CD4-positive, alpha-beta T cell treated with Interleukin-6 at 100 ng/mL for 8 hours (primary cell): ENCODE data around the gene DLGAP1.
A peak's percentile ranks its signal among the peaks of the same experiment; 100 is the strongest.

ENCODE experiments used
- DNase-seq: peaks from one replicate; pipeline ENCODE4 v3.0.0-alpha.2; 2020; ENCODE audit warnings: mixed read lengths, low spot score

Gene DLGAP1

DNA sequence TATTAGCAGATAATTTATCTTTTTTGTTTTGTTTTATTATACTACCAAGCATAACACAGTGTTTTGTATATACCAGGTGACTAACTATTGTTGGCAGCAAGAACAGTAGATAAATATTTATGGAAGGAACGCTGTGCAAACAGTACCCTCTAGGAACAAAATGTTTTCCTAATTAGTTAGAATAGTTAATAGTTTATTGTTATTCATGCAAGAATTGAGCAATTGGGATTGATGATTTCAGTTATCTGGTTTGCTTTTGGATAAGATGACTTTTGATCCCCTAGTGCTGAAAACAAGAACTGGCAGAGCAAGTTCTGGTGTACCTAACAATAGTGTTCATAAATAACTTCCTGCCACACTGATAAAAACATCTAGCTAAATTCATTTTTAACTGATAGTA, 681.8 kb downstream of the DLGAP1 start:
- DNase-seq, result no peak

DNA sequence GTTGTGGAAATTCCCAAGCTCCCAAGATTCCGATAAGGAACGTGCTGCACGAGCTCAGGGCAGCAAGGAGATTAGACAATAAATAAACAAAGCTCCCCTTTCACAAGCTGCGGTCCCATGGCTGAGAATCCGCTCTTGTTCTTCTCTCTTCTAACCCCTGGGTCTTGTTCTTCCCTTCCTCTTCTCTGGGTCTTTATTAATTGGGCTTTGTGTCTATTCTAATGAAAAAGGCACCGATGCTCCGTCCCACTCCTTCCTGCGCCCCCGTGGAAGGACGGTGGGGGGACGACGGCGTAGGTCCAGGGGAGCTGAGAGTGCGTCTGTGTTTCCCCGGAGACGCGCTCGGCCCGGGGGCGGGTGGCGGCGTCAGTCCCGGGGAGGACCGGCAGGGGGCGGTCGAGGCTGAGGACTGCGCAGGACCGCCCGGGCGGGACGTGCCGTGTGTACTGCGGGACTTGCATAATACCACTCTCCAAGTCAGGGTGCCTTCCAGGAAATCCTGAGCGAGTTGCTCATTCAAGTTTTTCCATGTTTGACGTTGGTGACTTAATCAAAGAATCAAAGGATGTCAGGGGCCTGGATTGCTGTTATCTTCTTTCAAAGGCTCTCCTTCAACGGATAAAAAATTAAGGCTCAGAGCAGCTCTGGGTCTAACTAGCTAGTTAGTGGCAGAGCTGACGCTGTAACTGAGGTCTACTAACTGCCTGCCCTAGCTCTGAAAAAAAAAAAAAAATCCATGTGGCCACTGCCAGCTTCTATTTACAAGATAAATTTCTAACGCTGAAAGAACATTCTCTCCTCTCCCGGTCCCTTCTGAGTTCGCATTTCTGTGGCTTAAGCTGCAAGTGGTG, 683.8 kb downstream of the DLGAP1 start:
- DNase-seq, result peak; percentile 59

DNA sequence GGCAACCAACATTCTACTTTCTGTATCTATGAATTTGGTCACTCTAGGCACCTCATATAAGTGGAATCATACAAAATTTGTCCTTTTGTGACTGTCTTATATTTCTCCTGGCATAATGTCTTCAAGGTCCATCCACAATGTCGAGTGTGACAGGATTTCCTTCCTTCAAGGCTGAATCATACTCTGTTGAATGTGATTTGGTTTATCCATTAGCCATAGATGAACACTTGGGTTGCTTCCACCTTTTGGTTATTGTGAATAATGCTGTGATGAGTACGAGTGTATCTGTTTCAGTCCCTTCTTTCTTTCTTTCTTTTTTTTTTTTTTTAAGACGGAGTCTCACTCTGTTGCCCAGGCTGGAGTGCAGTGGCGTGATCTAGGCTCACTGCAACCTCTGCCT, 693.8 kb downstream of the DLGAP1 start:
- no peak for DNase-seq

DNA sequence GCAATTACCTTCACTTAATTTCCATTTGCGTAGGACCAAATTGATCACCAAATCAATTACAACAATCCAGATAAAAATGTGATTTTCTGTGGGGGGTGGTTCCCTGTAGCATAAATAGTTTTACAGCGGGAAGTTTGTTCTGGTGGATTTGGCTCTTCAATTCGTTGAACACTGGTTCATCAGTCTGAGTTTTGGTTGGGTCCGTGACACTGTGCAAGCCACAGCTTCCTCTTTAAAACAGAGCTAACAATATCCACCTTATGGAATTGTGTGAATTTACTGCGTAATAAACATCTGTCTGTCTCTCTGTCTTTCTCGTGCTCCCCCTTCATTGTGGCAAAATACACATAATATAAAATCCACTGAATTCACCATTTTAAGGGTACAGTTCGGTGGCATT, 694.4 kb downstream of the DLGAP1 start:
- no peak for DNase-seq

DNA sequence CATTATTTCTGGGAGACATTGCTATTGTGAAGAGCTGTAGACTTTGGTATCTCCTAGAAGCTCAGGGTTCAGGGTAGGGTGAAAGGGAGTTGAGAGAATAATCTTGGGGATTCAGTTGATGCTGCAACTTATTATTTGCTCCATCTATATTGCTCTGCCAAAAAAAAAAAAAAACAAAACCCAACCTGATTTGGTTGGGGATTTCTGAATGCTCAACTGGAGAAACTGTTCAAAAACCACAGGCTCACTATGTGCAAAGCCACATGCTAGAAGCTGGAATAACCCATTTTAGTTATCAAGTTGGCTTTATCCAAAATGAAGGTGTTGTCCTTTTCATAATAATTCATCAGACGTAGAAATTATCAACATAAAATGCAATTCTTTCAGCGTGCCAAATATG, 696.0 kb downstream of the DLGAP1 start:
- no peak for DNase-seq

DNA sequence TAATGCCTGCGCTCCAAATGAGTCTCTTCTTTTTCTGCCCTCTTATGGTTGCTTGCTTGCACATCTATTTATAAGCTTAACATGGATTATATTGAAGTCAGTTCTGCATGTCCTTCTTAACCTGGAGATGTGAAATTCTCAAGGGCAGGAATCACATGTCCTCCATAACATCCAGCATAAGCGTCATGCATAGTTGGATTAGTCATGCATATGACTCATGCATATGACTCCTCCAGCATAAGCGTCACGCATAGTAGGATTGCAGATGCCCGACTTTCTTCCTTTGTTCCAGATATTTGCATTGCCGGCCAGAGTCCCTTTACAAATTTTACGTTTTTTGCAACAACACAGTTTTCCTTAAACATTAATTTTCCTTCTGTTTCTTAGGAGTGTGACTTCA, 696.6 kb downstream of the DLGAP1 start:
- DNase-seq, result no peak

DNA sequence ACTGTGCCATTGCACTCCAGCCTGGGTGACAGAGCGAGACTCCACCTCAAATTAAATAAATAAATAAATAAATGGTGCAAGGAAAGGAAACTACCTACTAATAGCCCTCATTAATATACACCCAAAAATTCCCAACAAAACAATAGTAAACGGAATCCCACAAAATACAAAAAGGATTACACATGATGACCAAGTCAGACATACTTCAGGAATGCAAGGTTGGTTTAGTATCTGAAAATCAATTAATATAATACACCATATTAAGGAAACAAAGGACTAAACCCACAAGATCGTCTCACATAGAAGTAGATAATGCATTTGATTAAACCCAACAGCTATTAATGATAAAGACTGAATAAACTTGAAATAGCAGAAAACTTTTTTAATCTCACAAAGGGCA, 697.7 kb downstream of the DLGAP1 start:
- DNase-seq, result no peak

DNA sequence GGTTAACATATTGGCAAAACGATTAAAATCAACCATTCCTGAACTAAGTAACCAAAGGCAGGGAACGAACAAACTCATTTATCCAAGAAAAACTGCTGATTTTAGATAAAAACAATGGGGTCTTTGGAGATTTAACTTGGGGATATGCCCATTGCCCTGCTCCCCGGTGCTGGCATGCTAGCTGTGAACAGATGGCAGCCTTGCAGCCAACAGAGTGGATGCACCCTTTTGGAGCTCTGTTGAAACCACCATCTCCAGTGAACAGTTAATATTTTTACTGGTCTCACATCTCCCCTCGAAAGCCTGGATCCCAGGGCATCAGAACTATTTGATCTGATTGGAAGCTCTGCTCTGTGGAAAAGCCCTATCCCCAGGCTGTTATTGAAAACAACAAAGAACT, 702.0 kb downstream of the DLGAP1 start:
- DNase-seq, result no peak

DNA sequence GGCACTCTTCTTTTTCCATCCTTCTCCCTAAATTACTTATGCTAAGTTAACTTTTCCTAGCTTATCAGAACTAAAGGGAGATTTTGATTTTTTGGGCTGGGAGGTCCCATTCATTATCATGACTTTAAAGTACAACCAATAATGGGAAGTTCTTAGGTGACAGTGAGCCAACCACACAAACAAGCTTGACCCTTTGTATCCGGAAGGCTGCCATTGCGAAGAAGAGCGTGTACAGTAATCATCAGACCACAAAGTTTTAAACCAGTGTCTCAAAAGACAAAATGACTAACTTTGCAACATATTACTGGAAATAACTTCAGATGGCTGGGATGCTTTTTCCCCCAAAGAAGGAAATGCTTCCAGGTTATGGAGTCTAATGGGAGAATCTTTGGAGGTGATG, 707.0 kb downstream of the DLGAP1 start:
- DNase-seq, result no peak

DNA sequence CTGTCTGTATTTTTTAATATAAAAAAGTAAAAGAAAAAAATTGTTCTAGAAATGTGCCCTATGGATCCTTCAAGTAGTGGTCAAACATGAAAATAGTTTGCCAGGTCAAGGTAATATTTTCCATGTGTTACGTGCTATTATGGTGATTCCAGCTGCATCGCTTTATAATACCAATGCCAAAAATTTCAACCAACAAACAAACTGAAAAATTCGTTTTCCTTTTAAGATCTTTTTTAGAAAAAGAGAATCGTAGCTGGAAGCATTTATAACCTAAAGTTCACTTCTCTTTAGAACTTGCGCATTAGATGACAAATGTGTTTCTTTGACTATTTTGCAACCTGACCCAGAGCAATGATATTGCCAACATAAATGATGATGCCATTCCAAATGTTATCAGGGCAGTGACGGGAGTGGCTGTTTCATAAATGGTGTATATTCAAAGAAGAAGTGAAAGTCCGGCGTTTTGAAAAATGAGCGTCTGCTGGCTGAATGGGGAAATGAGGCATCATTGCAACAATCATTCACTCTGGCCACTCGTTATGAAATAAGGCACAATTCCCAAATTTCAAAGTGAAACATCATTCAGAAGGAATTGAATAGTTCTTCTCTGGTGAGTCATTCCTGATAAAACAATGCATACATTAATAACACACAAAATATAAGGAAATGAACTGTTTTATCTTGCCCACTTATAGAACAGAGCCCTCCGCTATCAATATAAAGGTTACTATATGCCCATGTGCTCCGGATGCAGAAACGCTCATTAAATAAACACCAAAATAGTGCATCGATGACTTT, 707.7 kb downstream of the DLGAP1 start:
- DNase-seq, result no peak

DNA sequence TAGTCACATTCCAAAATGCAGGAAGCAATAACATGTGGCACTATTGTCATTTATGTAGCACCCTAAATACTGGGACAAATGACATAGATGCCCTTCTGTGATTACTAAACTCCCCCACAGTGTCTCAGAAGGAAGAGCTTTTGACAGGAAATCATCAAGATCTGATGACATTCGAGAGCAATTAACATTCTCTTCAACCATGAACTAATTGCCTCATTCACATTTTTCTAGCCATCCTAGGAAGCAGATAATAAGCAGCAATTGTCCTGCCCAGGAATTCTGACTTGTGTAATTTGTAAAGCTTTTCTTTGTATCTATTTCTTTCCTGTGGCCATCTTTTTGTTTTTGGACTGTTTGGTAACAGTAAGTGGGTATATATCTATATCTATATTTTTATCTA, 712.6 kb downstream of the DLGAP1 start:
- DNase-seq, result no peak

DNA sequence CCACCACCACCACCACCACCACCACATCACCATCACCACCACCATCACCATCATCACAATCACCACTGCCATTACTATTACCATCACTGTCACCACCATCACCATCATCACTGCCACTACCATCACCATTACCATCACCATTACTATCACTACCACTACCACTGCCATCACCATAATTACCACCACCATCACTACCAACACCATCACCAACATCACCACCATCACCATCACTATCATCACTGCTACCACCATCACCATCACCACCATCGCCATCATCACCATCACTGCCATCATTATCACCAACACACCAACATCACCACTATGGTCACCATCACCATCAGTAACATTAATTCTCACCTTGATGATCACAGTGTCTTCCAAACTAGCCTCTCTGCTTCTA, 713.8 kb downstream of the DLGAP1 start:
- DNase-seq, result no peak

DNA sequence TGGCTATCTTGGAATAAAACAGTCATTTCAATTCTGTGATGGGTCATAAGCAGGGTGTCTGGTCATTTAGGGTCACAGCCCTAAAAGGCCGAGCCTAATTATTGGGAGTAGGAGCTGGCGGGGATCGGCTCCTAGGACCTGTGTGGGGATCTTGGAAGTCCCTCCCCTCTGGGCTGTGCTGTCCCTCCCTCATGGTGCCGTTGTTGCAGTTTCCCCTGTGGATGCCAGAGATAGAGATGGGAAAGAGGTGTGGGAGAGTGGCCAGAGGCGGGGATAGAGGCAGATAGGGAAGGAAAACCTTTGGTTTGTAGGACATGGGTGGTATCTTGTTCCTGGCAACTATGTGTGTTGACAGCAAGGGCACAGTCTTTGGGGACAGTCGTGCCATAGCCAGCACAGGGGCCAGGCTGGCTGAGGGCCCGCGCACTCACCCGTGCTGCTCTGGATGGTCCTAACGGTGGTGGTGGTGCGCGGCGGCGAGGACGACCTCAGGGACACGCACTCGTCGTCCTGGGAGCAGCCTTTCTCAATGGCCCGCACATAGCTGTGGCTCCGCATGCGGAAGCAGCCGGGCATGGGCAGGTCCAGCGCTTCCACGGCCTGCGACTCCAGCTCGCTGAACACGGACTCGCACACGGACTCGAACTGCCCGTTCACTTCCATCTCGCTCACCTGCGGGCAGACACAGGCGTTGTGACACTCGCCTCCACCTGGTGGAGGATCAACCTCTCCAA, 726.2 kb downstream of the DLGAP1 start:
- DNase-seq, result no peak

DNA sequence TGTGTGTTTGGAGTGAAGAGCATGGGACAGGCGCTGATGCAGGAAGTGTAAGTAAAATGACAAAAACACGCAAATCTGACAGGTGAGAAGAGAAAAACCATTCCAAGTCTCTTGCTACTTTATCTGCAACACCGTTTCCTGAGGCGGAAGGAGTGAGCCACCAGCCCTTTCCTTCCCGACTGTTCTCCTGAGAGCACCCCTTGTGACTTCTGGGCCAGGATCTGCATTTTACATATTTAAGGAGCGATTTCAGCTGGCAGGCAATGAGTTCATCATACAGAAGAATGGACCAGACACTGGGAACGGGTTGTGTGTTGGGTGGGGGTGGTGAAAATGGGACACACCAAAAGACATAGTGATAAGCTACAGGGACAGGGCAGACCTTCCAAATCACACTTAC, 727.8 kb downstream of the DLGAP1 start:
- no peak for DNase-seq

DNA sequence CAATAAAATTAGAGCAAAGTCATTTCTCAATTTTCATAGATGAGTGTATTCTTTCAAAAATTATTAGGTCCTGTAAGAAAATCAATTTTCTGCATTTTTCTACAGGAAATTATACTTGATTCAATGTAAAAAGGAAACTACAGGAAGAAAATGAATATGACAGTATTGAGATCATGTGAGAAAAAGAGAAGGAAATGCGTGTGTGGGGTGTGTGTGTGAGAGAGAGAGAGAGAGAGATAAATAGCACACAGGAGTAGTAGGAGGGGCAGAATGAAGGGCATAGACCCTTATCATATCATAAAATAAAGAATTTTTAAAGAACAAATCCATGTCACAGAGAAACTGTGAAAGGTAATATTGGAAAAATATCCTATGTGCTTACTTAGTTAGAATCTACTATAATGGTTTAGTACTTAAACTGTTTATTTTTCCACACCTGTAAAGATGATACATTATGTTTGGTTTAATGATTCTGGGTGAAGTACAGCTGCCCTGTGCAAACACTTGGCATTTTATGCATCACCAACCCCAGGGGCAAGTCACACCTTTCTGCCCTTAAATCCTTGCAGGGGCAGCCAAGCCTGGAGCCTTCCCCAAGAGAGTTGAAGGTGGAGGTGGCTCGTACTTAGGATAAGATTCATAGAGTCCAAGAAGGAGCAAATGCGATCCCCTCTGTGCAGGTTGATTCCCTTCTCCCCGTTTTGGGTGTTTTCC, 728.7 kb downstream of the DLGAP1 start:
- no peak for DNase-seq

DNA sequence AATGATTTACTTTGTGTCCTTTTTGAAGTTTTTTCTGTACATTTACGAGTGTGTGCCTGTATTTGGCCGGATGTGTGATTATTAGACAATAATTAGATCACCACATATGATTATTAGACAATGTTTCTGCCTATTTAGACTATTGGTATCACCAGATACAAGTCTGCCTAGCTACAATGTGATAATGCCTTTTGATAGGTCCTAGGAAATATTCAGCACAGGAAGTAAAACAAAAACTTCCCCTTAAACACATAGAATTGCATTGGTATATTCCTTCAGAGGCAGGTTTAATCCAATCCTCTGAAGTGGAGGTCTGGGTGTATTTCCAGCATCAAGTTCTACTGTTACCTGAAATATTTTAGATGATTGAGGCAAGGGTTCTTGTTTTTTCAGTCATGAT, 730.0 kb downstream of the DLGAP1 start:
- no peak for DNase-seq

DNA sequence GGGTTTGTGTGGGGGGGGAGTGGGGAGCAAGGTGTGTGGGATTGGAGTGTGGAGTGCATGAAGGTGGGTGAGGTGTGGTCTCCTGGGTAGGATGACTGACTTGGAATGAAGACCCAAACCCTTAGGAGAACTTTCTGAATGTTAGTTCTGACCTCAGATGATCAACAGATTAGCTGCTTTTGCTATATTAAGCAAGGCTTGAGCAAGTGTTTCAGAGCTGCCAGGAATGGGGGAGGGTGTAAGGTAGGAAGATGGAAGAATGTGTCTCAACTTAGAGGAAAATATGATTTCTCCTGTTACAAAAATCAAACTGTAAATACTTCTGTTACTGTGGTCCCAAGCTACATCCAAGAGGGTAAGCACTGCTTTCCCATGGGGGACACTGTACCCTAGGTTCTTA, 731.6 kb downstream of the DLGAP1 start:
- no peak for DNase-seq

DNA sequence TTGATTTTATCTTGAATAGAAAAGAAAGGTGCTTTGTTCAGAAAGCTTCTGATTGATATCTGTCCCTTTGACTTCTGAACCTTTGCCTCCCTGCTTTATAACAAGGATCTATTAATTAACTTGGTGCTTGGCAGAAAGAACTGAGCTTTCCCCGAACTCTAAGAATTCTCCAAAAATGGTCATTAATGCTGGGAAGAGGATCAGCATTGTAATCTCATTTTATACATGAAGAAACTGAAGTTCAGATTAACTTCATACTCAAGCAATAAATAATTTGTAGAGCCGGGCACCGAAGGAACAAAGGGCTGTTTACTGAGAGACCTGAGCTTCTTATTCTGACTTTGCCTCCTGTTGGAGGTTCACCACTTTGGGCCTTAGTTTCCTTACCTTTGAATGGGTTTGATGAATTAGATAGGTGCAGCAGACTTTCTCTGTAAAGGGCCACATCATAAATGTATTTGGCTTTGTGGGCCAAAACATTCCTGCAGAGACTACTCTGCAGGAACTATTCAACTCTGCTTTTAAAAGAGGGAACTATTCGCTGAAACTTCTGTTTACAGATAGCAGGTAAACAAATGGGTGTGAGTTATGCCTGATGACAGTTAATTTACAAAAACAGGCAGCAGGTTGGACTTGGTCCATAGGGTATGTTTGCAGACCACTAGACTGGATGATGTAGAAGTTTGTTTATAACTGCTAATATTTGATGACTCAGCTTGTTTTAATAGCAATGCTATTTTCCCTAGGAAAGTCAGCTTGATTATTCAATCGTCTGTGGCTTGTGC, 732.3 kb downstream of the DLGAP1 start:
- DNase-seq, result no peak

DNA sequence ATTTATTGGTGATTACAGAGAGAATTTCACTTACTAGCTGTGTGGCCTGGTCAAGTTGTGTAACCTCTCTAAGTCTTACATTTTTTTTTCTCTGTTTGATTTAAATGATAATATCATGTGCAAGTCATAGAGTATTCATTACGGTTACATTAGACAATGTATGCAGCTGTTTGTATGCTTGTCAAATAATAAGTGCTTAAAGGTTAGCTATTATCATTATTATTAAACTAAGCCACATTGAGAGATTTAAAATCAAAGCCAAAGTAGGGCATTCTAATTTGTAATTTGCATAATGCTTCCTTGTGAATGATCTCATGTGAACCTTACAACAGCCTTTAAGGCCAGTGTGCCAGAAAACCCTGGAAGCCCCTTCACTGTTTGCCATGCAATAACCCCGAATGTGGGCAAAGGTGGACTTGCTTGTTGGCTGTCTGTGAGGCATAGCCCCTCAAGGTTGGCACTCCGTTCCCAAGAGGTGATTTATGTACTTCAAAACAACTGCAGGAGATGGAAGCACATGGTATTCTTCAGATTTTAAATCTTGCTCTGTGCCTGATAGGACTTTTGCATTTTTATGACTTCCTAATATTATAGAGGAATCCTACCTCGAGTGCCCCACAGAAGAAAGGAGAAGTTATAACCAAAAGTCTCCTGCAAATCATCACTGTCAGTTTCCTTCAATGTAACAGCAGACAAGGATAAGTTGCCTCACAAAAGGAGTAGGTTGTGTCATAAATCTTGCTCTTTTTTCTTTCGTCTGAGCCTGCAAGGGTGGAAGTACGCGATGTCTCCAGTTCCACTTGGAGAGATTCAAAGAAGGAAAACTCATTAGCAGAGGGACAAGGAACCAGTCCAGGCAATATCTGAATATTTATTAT, 733.1 kb downstream of the DLGAP1 start:
- no peak for DNase-seq

DNA sequence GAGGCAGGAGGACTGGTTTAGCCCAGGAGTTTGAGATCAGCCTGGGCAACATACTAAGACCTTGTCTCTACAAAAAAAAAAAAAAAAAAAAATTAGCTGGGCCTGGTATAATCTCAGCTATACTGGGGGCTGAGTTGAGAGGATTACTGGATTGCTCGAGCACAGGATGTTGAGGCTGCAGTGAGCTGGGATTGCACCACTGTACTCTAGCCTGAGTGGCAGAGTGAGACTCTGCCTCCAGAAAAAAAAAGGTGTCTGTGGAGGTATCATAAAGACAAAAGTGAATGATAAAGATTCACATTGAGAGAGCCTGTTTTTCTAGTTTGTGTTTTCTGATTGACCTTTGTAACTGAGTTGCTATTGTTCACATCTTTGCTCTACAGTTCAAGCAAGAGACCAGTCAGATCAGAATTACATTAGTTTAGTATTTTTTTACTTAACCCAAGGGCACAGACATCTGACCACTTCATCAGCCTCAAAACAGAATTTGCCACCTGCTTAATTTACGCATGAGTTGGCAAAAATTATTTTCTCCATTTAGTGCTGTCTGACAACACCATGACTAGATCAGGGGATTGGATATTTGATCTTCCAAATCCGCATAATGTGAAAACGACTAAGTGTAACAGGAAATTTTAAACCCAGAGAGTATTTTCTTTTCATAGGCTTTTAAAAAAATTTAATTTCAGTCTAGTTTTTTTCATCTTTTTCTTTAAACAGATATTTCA, 734.1 kb downstream of the DLGAP1 start:
- no peak for DNase-seq
